ENCODE results near the gene UBE3A. TPM values are rescaled to one million over a fixed set of nuclear protein-coding genes. Genes with fewer than 3 reads are reported as not detected.

Gene UBE3A
- polyA plus RNA-seq, 1 of the 3 experiments (the other 2 are of a cell fraction): 9.7 TPM

GRCh38 chr15:25455226-25455625 lies 16.4 kb upstream of the UBE3A start:
- H3K9ac ChIP-seq: no peak overlapping the region
- no peaks in the 10 kb centered on the region; the same call in 1 of the 2 replicates for H3K9me3 ChIP-seq
- ChIA-PET CTCF (interaction anchor here (0.6 kb wide), 1 partner anchor 53 kb away, joined by 4 read pairs; no protein-coding TSS in a partner anchor), POLR2A (no interaction called here)
- no peaks in the 10 kb centered on the region for H3F3A ChIP-seq (replicated peaks; ENCODE audit: insufficient read depth)
- no peaks in the 10 kb centered on the region for H4K20me1 ChIP-seq (ENCODE audit: insufficient read depth)
- TF ChIP-seq TEAD4 (IDR thresholded peaks at IDR 0.05; ENCODE audit: borderline replicate concordance, insufficient read depth): no peak
- no peak for TF ChIP-seq CHD2 (IDR thresholded peaks at IDR 0.05; ENCODE audit: low read length, partially characterized antibody)
- no peak for TF ChIP-seq FOSL2 (IDR thresholded peaks at IDR 0.05; ENCODE audit: borderline replicate concordance, low read depth)
- TF ChIP-seq USF1 (IDR thresholded peaks at IDR 0.05; ENCODE audit: borderline replicate concordance, low read depth): no peak
- TF ChIP-seq EZH2phosphoT487 (IDR thresholded peaks at IDR 0.05; ENCODE audit: borderline replicate concordance, low read depth): no peak
- no peak for TF ChIP-seq POLR2AphosphoS5 (IDR thresholded peaks at IDR 0.05; ENCODE audit: low read depth, low read length)
- TF ChIP-seq RAD21 (IDR thresholded peaks at IDR 0.05; ENCODE audit: low read length): no peak
- TF ChIP-seq REST (IDR thresholded peaks at IDR 0.05; ENCODE audit: low read depth, low read length): no peak
- no peak for TF ChIP-seq PBX3 (IDR thresholded peaks at IDR 0.05)
- TF ChIP-seq MAX (IDR thresholded peaks at IDR 0.05; ENCODE audit: low read depth): no peak
- no peak for TF ChIP-seq IRF3 (IDR thresholded peaks at IDR 0.05; ENCODE audit: low read depth, low read length)
- no peak for TF ChIP-seq TAF1 (IDR thresholded peaks at IDR 0.05; ENCODE audit: borderline replicate concordance, low read depth, low read length)
- TF ChIP-seq FOXM1 (IDR thresholded peaks at IDR 0.05; ENCODE audit: low read depth): no peak
- TF ChIP-seq CTCF (IDR thresholded peaks at IDR 0.05): no peak
- no peak for TF ChIP-seq TCF12 (IDR thresholded peaks at IDR 0.05)
- TF ChIP-seq ELF1 (IDR thresholded peaks at IDR 0.05): no peak
- no peak for TF ChIP-seq RCOR1 (IDR thresholded peaks at IDR 0.05; ENCODE audit: low read length)
- no peak for TF ChIP-seq NFIC (IDR thresholded peaks at IDR 0.05; ENCODE audit: borderline replicate concordance)
- H3K4me1 ChIP-seq (ENCODE audit: control insufficient read depth in 1 of 2, insufficient read depth in 2 of 2, low read depth in 1 of 2, low read length in 1 of 2): no peaks in the 10 kb centered on the region
- no peaks in the 10 kb centered on the region for H3K9me2 ChIP-seq
- H3K4me3 ChIP-seq (ENCODE audit: low read depth in 2 of 2, low read length in 1 of 2): no peak overlapping the region
- no peak overlapping the region for H3K27ac ChIP-seq (ENCODE audit: low read depth in 2 of 2, low read length in 1 of 2)
- no peak overlapping the region for H2AFZ ChIP-seq (ENCODE audit: low read depth)
- no peaks in the 10 kb centered on the region for H3K27me3 ChIP-seq (ENCODE audit: insufficient read depth)
- no peaks in the 10 kb centered on the region for H3K36me3 ChIP-seq (replicated peaks in 1 of 2; ENCODE audit: control insufficient read depth in 1 of 2, insufficient read depth in 2 of 2, low read length in 1 of 2)
- WGBS (ENCODE audit: low lambda C conversion rate): 24% methylated on average over 3 of the region's 3 CpGs
- H3K4me2 ChIP-seq: no peak overlapping the region
- DNase-seq: no peak
- H3K79me2 ChIP-seq (ENCODE audit: insufficient read depth): no peaks in the 10 kb centered on the region

Data from SK-N-SH (cell line).